ENCODE results near the gene EREG.

EREG gene, protein sequence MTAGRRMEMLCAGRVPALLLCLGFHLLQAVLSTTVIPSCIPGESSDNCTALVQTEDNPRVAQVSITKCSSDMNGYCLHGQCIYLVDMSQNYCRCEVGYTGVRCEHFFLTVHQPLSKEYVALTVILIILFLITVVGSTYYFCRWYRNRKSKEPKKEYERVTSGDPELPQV

DNA sequence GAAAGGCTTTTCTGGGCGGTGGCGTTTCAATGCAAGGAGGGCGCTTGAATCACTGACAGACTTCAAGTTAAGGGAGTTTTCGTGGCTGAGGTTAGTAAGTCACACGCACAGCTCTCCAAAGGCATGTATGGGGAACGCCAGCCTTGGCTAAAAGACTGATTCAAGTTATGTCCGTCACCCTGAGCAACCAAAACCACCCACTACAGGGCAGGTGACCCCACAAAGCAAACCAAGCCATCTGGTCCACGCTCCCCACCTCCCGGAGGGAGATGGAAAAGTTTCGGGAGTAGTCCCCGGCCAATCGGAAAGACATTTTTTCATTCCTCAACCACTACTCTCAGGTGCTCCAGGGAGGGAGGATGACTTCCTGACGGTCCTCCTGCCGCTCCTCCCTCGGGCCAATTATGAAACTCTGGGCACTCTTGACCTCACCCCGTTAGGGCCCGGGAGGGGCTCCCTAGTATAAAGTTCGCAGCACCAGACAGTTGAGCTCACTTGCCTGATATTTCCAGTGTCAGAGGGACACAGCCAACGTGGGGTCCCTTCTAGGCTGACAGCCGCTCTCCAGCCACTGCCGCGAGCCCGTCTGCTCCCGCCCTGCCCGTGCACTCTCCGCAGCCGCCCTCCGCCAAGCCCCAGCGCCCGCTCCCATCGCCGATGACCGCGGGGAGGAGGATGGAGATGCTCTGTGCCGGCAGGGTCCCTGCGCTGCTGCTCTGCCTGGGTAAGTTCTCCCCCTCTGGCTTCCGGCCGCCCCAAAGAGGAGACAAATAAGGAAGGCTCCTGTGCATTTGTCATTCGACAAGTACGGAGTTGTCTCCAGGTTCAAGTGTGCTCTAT lies at the start of gene EREG:
TSS of gene EREG (plus strand) at position 494 of the 840 bp plus-strand sequence. CDS start at position 658, 164 bp downstream.
- DNase-seq (ENCODE audit: low read depth in 1 of 2, low spot score in 1 of 2): no peak

DNA sequence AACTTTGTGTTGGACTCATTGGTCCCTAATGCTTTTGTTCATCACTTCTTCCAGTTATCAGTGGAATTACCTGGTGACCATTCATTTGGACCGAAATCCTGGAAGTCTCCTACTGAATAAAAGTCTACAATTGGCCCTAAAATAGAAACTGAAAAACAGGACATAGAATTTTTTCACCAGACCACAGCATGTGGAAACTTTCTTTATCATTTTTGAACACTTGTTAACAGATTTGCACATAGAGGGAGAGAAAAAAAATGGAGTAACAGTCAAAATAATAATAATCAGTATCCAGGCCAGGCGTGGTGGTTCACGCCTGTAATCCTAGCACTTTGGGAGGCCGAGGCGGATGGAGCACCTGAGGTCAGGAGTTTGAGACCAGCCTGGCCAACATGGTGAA lies 49.6 kb upstream of the EREG start:
- DNase-seq (ENCODE audit: low read depth in 1 of 2, low spot score in 1 of 2): no peak

DNA sequence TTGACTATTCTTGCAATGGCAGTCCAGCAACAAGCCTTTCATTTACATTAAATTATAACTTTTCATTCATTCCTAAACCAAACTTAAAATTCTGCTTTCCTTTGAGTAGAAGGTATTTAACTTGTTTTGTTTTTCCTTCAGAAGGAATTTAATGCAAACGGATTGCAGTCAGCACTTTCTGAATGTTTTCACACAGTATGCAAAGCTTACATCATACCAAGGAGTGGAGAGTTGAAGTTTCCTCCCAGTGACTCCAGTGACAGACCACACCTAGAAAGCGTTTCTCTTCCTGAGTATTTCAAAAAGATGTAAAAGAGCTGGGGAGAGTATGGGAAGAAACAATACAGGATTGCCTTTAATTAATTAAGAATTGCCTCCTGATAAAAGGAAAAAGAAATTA lies 48.5 kb upstream of the EREG start:
- no peak for DNase-seq (ENCODE audit: low read depth in 1 of 2, low spot score in 1 of 2)

DNA sequence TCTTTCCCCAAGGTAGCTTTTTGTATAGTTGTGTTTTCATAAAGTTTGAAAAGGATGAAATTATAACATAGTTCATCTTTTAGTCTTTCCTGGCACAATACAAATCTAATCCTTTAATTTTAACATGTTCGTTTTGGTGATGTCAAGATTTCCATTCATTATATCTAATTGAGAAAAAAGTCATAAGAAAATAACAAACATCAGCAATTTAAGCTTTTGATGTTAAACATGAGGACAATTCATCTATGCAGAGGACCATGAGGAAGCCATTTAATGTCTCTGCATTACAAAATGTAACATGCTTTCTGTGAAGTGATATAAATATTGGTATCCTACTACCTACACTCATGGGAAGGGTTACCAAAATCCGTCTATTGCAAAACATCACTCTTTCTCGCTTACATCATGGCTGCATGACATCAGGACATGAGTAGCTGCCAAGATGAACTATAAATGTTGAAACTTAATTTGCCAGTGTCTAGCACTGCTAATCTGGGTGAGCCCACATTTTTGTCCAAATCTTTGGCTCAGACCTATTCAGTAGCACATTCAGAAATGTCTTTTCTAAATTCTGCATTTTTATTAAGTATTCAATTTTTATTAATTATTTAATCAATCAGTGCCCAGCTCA lies 47.2 kb upstream of the EREG start:
- DNase-seq (ENCODE audit: low read depth in 1 of 2, low spot score in 1 of 2): no peak

DNA sequence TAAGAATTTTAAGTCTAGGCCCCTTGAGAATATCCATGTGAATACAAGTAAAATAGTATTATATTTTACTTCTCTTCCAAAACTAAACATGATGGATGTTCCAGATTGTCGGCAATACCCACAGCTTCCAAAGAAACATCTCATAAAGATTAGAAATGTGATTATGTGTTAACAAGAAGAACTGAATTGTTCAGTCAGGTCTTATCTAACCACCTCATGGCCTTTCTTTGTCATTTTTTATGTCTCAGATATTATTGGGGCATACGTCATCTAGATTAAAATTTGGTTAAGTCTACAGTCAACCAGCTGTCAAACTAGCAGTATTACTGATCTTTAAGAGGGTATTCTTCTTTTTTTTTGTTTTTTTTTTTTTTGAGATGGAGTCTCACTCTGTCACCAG lies 46.7 kb upstream of the EREG start:
- DNase-seq (ENCODE audit: low read depth in 1 of 2, low spot score in 1 of 2): no peak

DNA sequence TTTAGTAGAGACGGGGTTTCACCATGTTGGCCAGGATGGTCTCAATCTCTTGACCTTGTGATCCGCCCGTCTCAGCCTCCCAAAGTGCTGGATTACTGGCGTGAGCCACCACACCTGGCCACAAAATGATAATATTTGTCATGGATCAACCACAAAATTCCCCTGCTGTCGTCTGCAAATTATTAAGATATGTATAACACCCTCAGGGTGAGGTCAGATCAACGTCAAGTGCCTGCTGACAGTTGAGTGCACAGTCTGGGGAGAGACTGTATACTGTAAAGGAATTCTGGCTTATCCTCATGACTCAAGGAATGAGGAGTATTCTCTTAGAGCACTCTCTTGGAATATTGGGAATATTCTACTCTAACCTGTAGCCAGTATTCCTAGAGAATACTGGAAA lies 45.5 kb upstream of the EREG start:
- no peak for DNase-seq (ENCODE audit: low read depth in 1 of 2, low spot score in 1 of 2)

DNA sequence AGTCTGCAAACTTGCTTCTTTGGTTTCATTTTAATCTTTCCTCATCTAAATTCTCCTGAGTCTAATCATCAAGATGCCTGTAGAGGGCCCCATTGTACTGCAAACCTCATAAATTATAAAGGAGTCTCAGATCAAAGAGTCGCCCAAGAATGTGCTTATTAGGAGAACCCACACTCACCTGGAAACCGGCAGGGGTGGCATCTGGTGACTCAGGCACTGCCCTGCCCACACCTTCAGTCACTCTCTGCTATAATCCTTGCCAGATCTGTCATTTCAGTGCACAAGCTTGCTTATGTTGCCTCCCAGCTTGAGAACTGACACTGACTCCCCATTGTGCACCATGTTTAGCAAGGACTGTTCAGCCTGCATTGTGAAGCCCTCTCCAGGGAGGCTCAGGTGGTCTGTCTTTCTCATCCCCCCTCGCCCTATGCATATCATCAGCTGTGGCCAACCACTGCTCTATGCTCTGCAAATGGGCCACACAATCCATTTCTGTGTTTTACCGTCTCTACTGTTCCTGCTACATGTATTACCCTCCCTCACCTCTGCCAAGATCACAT lies 44.3 kb upstream of the EREG start:
- DNase-seq (ENCODE audit: low read depth in 1 of 2, low spot score in 1 of 2): no peak

DNA sequence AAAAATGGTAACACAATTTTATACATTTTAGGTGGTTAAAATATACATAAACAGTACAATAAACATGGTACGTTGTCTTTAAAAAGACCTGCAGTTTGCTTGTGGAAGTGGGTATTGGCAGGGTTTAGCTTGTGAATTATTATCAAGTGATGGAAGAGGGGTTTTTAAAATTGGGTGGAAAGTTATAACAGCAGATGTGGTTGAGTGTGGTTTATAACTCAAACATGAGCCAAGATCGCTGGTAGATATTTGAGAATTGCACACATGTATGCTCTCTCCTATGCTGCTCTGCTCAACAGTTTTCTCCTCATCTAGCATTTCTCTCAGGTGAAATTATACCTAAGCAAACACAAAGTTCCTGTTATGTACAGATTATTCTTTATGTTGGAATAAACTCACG lies 42.6 kb upstream of the EREG start:
- DNase-seq (ENCODE audit: low read depth in 1 of 2, low spot score in 1 of 2): no peak

DNA sequence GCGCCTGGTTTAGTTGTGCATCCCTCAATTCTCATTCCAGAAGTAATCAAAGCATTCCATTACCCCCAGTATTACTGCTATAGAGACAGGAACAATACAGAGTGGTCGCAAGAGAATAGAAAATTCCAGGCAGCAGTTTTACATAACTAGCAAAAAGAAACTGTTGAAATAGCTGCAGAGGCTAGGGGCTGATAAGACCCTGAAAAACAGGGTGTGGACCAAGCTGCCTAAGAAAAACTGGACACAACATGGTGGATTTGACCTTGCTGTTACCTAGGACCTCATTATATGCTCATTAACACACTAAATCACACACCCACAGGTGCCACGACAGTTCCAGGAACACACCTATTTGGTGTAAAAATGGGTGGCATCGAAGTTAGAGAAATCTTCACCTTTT lies 41.3 kb upstream of the EREG start:
- DNase-seq (ENCODE audit: low read depth in 1 of 2, low spot score in 1 of 2): no peak

DNA sequence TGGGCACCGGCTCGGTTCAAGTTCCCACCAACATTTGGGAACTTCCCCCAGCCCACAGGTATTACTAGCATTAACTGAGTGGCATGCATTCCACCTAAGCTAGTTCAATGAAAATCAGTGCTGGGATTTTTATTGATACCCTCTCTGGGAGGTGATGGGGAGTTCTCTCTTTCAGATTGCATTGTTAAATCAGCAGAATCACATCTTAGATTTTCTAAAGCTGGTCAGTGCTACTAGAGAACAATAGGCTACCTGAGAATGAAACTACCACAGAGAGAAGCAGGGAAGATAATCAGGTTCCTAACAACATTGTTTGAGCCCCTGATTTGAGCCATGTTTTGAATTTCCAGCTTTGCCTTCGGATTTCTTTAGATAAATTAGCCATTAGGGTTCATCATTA lies 40.7 kb upstream of the EREG start:
- DNase-seq (ENCODE audit: low read depth in 1 of 2, low spot score in 1 of 2): no peak

DNA sequence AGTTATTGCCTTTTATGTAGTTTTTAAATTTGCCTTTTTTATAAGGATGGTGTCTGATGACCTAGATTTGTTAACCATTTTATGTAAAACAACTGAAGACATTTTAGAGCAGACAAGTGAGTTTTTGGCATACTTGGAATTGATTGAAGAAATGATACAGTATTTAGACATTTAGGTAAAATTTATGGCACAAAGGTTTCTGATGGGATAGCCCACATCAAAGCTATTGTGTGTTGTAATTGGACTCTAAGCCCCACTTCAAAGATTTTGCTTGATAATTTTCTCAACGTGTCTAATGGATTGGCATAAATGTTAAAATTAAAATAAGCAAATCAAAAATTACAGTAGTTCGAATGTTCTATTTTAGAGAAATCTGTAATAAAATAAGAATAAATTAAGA lies 39.1 kb upstream of the EREG start:
- DNase-seq (ENCODE audit: low read depth in 1 of 2, low spot score in 1 of 2): no peak

DNA sequence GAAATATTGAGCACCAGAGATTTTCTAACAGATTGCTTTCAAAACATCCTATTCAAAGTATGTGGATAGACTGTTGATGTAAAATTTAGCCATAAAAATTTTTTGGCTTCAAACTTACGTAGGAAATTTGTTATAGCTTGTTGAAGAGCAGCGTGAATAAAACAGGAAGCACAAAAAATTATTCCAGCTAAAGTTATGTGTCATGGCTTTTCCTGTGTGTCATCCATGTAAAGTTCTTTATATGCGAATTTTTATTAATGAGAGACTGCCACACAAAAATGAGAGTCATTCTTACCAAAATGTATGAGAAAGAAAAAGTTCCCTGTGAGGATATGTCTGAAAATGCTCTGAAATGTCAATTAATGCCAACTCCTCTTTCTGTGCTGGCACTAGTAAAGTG lies 37.2 kb upstream of the EREG start:
- DNase-seq (ENCODE audit: low read depth in 1 of 2, low spot score in 1 of 2): no peak

DNA sequence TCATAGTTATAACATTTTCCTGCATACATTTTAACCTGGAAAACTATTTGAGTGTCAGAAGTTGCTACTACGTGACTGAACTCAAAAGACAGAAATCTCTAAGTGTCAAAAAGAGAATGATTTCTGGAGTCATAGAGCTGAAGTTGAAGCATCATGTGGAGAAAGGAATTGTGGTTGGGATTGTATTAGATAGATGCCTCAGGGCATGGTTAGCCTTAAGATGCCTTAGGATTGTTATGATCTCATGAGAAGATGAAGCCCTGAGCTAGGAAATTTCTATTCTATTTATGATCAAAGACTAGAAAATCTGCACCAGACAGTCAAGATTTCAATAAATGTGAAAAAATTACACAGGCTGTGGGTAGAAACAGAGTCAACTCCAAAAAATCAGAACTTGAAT lies 36.4 kb upstream of the EREG start:
- no peak for DNase-seq (ENCODE audit: low read depth in 1 of 2, low spot score in 1 of 2)

DNA sequence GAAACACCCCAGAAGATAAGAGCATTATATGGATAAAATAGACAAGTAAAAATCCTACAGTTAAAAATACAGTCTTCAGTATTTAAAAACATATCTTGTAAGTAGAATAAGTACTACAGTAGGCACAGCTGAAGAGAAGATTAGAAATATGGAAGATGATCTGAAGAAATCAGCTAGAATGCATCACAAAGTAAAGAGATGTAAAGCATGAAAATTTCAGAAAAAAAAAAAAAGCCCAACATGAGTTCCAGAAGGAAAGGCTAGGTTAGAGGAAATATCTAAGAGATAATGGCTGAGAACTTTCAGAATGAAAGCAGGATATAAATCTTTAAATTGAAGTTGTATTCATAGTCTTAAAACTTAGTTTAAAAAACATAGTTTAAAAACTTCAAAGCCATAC lies 35.6 kb upstream of the EREG start:
- no peak for DNase-seq (ENCODE audit: low read depth in 1 of 2, low spot score in 1 of 2)

DNA sequence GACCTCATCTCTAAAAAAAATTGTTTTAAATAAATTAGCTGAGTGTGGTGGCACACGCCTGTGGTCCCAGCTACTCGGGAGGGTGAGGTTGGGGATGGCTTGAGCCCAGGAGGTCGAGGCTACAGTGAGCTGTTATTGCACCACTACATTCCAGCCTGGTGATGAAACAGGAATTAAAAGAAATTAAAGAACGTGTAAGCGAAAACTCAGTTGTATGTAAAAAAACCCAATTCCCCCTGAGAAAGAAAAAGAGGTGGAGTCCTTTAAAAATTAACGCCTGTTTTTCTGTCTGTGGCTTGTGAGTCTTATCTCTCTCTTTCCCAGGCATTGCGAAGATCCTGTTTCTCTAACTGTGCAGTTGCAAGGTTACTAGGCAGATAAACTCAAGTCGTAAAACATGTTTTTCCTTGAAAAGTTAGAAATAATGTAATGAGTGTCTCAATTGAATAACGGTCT lies 34.6 kb upstream of the EREG start:
- no peak for DNase-seq (ENCODE audit: low read depth in 1 of 2, low spot score in 1 of 2)

DNA sequence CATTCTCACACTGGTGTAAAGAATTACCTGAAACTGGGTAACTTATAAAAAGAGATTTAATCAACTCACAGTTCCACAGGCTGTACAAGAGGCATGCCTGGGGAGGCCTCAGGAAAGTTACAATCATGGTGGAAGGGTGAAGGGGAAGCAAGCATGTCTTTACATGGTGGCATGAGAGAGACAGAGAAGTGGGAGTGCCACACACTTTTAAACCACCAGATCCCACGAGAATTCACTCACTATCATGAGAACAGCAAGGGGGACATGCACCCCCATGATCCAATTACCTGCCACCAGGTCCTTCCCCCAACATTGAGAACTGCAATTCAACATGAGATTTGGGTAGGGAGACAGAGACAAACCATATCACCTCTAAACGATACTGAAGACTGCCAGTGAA lies 33.7 kb upstream of the EREG start:
- DNase-seq (ENCODE audit: low read depth in 1 of 2, low spot score in 1 of 2): no peak

DNA sequence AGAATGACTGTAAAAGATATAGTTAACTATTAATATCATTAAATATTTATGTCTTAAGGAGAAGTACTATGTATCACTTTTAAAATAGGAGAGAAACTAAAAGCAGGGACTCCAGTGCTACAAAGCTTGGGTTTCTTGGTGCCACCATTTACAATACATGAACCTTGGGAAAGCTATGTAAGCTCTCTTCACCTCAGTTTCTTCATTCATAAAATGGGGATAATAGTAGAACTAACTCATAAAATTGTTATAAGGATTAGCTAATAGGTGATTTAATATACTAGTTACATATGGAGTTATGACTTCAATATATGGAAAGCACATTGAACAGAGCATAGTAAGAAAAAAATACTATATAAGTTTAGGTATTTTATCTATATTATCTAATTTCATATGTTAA lies 33.0 kb upstream of the EREG start:
- no peak for DNase-seq (ENCODE audit: low read depth in 1 of 2, low spot score in 1 of 2)

DNA sequence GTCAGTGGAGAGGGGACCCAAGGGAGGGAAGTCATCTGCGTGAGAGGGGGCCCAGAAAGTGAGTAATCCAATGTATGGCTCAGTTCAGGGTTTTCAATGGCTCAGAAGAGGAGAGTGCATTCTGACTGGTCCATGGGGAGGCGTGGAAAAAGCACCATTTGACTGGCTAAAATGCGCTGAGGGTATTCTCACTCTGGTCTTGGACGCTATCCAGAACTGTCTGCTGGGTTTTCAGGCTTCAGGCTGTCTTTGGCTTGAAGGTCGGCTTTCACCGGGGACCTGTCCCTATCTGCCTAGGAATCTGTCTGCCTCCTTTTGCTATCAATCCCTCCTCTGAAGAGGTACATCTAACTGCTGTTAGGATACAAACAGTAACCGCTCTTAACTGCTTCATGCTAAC lies 30.3 kb upstream of the EREG start:
- no peak for DNase-seq (ENCODE audit: low read depth in 1 of 2, low spot score in 1 of 2)

DNA sequence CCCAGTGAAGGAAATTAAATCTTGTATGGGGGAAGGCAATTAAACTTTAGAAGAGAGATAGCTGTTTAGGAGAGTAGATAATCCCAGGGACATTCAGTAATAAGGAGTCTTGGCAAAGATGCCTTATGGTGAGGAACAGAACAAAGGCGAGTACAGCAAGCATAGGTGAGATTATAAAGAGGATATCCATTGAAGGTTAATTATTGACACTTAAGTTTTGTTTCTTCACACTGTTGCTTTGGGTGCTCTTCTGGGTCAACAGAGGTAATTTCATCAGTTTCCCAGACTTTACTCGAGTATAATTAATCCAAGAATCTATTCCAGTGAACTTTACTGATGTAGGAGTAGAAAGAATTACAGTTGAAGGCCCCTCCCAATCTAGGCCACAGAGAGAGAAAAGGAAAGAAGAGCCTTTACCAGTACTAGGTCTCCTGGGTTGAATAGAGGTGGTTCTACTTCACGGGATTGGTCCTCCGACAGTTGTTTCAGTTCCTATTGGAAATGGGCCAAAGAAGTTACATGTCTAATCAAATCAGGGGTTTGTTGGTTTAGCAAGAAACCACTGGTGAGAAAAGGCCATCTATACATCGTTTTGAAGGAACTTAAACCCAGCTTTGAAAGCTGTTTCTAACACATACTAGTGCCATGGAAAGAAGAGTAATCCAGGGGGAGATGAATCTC lies 29.5 kb upstream of the EREG start:
- DNase-seq (ENCODE audit: low read depth in 1 of 2, low spot score in 1 of 2): no peak

DNA sequence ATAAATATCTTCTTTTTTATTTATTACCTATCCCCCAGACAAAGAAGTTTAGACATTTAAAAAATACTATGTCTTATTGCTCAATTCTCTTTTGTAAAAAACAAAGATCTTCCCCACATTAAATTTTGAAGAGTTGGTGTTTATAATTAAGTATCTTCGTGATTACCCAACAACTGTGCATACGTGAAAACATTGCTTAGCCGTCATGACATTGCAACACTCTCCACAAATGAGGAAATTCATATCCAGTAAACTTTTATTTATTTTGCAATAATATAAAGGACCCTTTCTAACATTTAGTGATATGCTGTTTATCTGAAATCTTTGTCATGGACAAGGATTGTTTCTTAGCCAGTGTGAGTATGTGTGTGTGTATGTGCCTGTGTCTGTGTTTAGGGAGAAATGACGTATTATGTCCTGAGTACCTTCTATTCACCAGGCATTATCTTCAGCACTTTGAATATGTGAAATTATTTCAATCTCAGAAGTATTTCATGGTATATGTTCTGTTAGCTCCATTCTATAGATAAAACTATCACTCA lies 26.1 kb upstream of the EREG start:
- DNase-seq (ENCODE audit: low read depth in 1 of 2, low spot score in 1 of 2): no peak

DNA sequence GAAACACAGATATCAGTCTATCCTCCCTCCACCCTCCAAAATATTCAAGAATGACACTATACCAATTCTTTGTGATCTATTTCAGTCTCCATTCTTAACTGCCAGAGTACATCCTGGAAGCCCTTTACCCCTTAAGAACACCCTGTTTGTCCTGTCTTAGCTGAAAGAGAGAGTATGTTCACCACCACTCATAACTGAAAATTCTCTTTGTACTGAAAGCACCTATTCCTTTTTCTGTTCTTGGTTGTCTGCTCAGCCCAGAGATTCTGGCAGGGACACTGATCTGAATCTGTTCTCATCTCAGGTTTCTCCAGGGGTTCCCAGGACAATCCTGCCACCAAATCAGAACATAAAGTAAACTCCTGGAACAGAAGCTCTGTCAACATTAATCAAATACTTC lies 25.4 kb upstream of the EREG start:
- DNase-seq (ENCODE audit: low read depth in 1 of 2, low spot score in 1 of 2): no peak
